ENCODE results near the gene FOXP1.
A peak's percentile ranks its signal among the peaks of the same experiment; 100 is the strongest.

FOXP1 gene

GRCh38 chr3:71131375-71132314 is 451.9 kb downstream of the FOXP1 start:
- no peak for DNase-seq

DNA sequence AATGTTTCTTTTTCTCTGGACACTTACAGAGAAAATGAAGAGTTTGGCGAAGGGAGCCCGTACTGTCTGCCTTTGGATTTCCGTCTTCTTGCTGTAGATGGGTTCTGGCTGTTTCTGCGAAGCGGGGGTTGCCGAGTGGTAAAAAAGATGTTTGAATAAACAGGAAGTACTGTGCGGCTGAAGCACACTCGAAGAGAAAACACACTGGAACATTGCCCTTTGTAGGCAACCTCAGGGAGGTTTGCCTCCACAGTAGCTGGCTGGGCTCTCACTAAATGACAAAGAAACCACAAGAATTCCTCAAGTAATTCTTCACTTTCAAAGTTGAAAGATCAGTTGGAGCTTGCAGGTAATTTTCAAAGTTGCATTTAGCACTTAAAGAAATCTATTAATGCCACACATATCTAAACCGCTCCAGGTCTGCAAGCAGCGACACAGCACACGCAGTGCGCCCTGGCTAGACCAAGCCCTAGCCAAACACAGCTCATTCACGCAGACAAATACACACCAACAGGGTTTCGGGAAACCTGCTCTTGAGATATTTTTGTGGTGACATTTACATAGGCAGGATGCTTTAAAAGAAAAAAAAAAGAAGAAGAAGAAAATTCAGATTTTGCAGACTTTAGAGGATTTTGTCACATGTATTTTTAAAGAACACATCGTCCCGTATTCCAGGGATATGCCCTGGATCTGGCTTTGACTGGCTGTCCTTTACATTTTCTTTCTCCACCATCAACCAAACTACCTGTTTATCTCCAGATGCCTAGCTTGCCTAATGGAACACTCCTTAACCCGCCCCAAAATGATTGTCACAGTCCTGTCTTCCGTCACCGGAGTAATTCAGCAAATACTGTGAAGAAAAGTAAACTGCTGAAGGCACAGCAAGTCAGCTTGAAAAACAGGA is 452.8 kb downstream of the FOXP1 start:
- DNase-seq: peak; percentile 84

GRCh38 chr3:71129611-71130431 is 453.7 kb downstream of the FOXP1 start:
- peak; percentile 37 for DNase-seq

DNA sequence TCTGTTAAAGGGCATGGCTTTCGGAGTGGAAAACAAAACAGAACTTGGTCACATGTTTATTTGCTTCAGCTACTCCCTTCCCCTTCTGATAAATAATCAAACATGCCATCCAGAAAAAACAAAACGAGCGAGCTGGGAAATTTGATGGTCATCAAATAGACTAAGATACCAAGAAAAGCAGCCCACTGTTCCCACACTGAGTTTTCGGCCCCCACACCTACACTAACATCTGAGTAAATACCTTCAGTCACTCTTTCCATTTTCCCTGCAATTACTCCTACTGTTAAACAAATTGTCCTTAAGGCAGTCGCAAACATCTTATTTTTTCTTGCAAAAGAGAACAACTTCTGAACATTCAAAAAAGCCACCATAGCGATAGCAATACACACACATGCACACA is 454.6 kb downstream of the FOXP1 start:
- no peak for DNase-seq

DNA sequence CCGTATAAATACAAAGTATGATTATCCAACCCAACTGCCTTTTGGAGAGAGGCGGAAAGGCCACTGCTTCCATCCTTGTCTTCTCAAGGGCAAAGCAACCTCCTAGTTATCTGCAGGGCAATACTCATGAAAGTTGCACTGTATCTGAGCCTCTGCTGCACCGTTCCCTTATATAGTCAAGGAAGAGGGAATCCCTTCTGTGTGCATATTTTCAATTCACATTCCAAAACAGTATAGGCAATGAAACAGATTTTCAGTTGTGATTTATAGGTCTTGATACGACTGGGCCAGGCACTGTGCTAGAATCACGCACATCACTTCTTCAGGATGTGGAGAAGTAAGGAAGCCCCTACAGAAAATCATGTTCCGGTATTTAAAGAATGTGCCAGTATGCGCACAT is 455.7 kb downstream of the FOXP1 start:
- DNase-seq: no peak

DNA sequence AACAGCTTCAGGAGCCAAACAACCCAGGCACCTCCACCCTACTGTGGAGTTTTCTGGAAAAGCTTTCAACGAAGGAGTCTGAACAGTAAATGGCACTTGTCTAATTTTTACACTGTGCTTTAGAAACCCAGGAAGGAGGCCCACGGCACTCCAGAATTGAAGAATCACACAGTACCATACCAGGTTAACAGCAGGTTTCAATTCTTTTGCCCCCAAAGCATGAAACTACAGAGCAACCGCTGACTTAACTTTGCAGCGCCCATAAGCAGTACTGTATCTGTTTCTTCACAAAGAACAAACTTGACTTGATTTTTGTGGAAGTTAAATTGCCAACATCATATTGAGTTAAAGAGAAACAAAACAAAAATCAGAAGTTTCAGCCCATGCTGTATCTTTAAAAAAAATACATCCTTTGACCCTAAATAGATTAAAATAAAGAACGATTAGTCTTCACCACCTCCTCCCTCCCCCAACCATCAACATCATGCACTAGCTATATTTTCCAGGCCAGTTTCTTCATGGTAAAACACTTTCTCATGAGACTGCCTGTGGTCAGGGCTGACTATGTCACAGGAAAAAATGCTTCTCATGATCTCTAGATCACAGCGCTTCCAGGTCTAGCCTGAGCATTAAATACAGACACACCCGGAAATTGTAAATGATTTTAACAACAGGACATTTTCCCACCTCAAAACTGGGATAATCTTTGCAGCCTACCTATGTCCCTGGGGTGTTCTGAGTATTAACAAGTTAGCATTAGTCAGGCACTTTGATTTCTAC is 456.3 kb downstream of the FOXP1 start:
- no peak for DNase-seq

DNA sequence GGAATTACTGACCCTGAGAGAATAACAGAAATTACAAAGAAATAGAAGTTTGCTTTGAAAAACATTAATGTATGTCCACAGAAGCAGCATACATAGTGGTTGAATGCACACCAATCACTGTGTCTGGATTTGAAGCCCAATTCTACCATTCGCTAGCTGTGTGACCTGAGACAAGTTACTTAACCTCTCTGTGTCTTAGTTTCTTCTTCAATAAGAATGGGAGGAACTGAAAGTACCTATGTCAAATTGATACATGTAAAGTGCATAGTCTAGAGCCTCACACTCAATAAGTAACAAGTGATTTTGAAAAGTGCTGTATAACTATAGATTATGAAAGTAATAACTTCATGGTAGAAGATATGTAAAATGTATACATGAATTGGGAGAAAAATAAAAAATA is 457.8 kb downstream of the FOXP1 start:
- DNase-seq: no peak

DNA sequence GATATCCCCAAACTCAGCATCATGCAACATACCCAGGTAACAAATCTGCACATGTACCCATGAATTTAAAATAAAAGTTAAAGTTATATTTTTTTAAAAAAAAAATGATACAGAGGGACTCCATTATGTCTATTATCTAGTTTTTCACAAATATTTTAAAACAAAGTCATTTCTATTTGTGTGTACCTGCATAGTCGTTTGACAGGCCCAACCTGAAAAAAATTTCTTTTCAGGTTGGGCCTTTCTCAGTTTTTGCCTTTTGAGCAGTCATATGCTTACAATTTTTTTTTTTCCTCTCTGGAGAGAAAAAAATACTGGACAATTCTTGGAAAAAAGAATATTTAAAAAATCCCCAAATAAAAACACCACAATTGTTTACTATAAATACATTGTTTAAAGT is 459.5 kb downstream of the FOXP1 start:
- DNase-seq: no peak

GRCh38 chr3:71122641-71123040 is 460.9 kb downstream of the FOXP1 start:
- DNase-seq: no peak

GRCh38 chr3:71121429-71122167 is 461.9 kb downstream of the FOXP1 start:
- DNase-seq: no peak

GRCh38 chr3:71120012-71120411 is 463.5 kb downstream of the FOXP1 start:
- DNase-seq: no peak

GRCh38 chr3:71119171-71119570 is 464.4 kb downstream of the FOXP1 start:
- no peak for DNase-seq

DNA sequence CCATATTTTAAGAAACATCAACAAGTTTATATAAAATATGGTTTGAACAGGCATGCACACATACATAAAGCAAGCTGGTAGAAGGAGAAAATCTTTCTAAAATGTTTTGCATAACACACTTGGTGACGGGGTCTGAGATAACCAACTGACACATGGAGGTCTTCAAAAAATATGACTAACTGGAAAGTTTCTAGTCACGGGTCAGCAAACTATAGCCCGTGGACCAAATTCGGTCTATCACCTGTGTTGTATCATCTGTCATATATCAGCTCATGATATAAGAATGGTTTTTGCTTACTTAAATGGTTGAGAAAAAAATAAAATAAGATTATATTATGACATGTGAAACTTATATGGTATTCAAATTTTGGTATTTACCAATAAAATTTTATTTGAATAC is 465.1 kb downstream of the FOXP1 start:
- DNase-seq: no peak

DNA sequence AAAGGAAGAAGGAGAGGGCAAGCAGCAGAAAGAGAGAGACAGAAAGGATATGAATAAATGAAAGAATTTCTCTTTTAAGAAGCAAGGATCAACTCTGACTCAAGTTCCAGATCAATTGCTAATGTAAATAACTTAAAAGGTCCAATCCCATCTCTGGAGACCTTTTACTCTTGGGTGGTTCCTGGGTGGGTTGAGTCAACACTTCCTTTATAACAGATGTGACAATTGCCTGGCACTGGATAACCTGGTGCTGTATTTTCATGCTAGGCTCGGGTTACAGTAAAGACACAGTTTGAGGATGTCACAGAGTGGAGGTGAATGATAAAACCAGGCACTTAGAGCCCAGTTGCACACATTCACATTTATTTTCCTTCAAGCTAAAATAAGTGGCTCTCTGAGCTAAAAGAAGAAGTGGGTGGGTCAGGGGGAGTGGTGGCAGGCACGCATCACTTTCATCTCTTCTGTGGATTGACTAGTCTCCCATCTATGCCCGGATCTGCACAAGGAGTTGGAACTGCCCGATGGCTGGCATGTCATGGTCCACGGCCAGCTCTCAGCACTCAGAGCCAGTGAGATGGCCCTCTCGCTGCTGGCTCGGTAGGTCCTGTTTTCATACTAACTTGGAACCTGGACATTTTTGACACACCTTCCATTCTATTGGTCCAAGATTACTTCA is 465.8 kb downstream of the FOXP1 start:
- peak; percentile 22 for DNase-seq

DNA sequence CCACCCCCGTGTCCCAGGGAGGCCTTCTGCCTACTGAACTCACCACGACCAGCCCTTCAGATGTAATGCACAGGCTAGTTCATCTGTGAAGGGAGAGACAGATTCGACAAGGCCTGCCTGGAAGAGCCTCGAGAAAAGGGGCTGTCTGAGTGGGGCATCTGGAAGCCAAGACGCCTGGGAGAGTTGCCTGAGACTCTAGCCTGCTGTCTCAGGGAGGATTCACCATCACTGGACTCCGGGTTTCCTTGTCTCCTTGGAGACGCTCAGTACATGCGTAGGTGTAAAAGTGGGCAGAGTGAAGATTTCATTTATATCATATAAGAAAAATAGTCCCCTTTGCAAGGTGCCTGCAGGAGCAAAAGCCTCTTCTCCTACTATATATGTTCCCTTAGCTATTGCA is 468.9 kb downstream of the FOXP1 start:
- no peak for DNase-seq

- no peak for DNase-seq
These were observed 471.0 kb downstream of the FOXP1 start for GRCh38 chr3:71112576-71112975.

DNA sequence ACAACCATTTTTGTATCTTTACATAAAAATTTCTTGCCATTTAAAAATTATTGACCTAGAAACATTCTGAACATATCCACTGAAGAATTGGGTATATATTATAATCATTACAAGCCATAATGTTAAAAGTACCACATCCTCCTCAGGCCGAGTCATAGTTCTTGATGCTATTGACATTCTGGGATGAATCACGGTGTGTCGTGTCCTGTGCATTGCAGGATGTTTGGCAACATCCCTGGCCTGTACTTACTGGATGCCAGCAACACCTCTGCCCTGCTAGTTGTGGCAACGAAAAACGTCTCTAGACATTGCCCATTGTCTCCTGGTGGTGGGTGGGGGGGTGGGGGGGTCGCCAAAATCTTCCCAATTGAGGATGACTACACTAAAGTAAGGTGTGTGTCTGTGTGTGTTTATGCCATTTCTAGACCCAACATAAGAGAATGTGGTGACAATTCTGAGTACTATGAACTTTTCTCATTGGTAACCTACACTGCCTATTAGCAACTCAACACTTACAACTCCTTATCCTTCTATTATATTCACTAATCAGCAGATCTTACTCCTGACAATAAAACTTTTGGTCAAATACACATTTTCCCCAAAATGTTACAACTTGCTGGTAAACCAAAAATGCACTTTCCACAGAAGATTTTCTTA is 471.6 kb downstream of the FOXP1 start:
- DNase-seq: no peak

DNA sequence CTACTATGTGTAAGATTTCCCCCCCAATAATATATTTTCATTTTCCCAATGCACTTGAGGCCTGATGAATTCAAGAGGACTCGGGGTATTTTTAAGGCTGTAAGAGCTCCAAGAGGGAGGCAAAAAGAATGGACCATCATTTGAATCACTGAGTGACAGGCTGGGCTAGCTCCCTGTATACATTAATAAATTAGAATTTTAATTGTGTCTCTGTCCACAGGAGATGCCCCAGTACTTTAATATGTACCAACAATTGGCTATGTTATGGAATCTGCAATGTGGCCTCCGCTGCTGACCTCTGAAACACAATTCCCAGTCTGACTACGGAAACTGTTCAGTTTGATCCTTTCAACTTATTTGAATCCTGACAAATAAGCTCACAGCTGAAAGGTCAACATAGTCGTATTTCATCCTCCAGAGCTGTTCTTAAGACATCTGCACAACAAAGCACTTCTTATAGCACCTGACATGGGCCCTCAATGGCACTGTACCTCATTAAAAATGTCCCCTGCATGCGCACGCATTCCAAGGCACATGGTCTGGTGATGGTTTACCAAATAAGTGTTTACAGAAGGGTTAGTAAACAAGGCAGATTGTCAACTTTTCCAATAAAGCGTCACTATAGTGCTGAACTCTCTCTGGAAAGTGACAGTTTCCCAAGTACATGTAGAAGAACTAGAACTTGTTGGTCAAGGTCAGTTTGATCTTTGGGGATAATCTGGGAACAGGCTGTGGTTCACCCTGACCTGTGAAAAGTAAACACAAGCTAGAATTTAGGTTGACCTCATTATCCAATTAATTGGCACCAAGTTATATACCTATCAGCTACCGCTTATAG is 472.9 kb downstream of the FOXP1 start:
- no peak for DNase-seq

DNA sequence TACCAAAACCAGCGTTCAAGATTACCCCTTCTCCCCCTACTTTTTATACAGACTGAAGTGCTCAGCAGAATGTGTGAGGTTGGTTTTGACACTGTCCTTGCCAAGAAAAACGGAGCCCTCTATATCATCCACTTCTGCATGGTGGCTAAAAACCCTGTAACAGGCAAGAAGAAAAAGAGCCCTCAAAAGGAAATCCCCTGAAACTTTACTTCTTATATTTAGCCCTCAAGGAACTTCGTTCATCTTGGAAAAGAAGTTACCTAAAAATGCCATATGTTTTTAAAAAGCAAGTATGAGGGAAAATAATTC is 473.6 kb downstream of the FOXP1 start:
- no peak for DNase-seq

Data from NCI-H1092 treated with DMSO at 0.1 percent for 48 hours (cell line).